Uterus (tissue), 2 donors: ENCODE measurements around the gene STX16.

Experiments used
- CTCF ChIP-seq, 4 experiments: fragments of 200-600 bp in 2 of 4; fragments of 450-650 bp in 2 of 4; sonication (generic) in 2 of 4; IDR thresholded peaks; one replicate each; pipeline ENCODE4 v1.5.1; 2016 to 2019; ENCODE audit warnings: antibody characterized with exemption in 4 of 4, mild to moderate bottlenecking in 2 of 4, moderate library complexity in 1 of 4
- POLR2A ChIP-seq, 2 donors: fragments of 450-650 bp; IDR thresholded peaks; one replicate each; pipeline ENCODE4 v1.6.1; 2016; ENCODE audit warnings: antibody characterized with exemption in 2 of 2, mild to moderate bottlenecking in 1 of 2, moderate library complexity in 1 of 2

- no peak for TF ChIP-seq CTCF (IDR thresholded peaks at IDR 0.05)
- TF ChIP-seq POLR2A (IDR thresholded peaks at IDR 0.05) = no peak
These were observed 46.3 kb downstream of the STX16 start for GRCh38 chr20:58697201-58697866.
